ENCODE measurements around the gene FNDC3A.
"Not testable (repeated sequence)": the region's sequence is repeated elsewhere in the genome, so short reads cannot be mapped to it uniquely, and the experiment has no call there.

The FNDC3A gene

DNA sequence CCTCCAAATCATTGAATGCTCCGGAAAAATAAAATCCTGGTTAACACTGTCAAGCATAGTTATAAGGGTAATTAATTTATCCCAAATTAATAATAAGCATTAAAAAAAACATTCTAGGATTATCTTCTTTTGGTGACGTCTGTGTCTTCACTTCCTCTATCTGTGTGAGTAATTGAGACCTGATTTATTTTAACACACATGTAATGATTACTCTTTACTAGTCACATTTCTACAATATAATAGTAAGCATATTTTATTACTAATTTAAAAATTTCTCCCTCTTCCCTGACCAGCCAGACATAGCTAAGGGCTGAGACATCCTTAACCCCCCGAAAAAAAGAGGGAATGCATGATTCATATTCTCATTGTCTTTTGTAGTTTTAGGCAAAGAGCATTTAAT is 2.3 kb downstream of the FNDC3A start:
- DNase-seq, result no peak

DNA sequence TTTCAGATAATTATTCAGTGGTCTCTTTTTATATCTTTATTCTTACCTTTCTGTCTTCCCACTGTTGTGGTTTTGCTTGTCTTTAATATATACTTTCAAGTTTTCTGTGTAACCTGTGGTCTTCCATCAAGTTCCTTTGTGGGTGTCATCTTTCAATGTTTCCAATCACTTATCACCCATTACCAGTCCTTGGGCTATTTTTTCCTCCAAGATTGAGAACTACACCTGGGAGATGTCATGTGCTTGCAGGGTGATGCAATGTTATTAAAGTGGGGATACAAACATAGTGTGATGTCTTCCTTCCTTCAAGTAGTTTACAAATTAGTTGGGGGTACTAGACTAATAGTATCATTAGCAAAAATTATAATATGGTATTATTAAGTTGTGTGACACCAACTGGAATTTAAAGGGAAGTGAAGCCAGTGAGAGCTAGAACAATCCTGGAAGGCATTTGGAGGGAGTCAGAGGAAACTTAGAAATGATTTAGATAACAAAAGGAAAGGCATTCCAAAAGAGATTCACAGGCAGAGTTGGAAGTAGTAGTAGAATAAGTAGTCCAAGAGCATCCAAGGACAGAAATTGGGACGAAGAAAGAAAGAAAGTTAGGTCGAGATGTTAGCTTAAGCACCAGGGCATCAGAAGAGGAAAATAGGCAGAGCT is 3.4 kb downstream of the FNDC3A start:
- no peak for DNase-seq

- no peak for DNase-seq
Measured at GRCh38 chr13:48979892-48980291, 4.2 kb downstream of the FNDC3A start.

DNA sequence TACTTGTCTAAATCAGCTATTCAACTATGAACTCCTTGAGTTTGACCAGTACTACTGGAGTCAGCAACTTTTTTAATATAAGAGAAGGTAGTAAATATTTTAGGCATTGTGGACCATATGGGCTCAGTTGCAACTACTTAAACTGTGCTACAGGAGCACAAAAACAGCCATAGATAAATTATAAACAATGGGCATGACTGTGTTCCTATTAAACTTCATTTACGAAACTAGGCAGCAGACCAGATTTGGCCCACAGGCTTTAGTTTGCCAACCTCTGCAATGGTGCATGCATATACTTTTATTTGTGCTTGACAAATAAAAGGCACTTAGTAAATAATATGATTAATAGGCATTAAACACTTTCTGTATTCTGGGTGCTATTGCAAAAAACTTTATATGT is 7.6 kb downstream of the FNDC3A start:
- no peak for DNase-seq

- no peak for DNase-seq
Measured at GRCh38 chr13:48985756-48986155, 10.0 kb downstream of the FNDC3A start.

DNA sequence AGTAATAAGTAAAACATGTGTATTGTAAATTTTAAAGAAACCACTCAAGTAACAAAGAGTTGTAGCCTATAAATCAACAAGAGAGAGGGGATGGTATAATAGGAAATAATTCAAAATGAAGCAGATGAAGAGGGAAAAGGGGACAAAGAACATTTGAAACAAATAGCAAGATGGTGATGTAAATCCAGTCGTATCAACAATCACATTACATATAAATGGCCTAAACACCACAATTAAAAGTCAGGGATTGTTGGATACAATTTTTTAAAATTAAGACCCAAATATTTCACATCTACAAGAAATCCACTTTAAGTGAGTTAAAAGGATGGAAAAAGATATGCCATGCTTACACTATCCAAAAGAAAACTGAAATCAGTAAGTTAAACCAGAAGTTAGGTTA is 15.2 kb downstream of the FNDC3A start:
- DNase-seq, result no peak

GRCh38 chr13:48993150-48993549 is 17.4 kb downstream of the FNDC3A start:
- DNase-seq, result no peak

DNA sequence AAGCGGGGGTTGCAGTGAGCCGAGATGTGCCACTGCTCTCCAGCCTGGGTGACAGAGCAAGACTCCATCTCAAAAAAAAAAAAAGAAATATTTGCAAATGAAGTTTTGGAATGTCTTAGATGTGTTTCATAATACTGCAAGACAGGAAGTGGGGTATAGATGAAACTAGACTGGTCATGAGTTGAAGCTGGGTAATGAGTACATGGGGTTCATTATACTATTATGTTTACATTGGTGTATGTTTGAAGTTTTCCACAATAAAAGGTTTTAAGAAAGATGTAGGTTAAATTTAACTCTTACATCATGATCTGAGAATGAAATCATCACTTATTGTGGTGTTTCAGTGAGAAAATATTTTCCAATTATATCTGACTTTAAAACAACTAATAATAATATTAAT is 19.0 kb downstream of the FNDC3A start:
- DNase-seq, result no peak

DNA sequence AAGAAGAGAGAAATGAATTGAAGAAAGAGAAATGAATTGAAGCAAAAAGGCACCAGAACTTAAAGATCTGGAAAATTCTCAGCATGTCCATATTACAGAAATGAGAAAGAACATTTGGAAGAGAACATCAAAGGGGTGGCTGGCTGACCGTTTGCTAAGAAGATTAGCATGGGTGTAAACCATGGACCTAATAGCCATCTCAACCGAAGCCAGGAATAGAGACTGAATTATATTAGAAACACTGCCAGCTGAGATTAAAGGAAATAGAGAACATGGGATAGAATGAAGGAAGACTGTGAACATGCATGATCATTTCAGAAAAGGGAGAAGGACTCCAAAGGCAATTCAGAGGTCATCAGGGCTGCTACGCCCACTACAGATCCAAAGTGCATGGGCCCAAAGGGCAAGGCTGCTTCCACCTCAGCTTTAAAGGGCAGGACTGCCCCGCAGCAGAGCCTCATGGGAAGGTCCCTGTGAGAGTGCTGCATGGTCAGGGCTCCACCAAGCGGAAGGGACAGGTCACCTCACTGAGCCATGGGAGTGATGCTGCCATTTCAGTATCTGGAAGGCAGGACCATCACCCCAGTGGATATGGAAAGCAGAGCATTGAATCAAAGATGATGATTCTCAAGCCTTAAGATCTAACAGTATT is 23.1 kb downstream of the FNDC3A start:
- no peak for DNase-seq

DNA sequence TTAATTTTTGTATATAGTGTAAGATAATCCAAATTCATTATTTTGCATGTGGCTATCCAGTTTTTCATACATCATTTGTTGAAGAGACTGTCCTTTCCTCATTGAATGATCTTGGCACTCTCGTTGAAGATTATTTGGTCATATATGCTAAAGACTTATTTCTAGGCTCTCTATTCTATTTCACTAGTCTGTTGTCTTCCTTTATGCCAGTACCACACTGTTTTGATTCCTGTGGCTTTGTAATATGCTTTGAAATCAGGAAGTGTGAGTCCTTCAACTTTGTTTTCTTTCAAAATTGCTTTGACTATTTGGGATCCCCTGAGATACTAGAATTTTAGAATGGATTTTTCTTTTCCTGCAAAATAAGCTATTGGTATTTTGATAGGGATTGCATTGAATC is 24.5 kb downstream of the FNDC3A start:
- DNase-seq, result no peak

- not testable (repeated sequence) for DNase-seq
Measured at GRCh38 chr13:49018986-49019635, 43.4 kb downstream of the FNDC3A start.

GRCh38 chr13:49020328-49020727 is 44.6 kb downstream of the FNDC3A start:
- no peak for DNase-seq

- no peak for DNase-seq
Measured at GRCh38 chr13:49020940-49021553, 45.3 kb downstream of the FNDC3A start.

DNA sequence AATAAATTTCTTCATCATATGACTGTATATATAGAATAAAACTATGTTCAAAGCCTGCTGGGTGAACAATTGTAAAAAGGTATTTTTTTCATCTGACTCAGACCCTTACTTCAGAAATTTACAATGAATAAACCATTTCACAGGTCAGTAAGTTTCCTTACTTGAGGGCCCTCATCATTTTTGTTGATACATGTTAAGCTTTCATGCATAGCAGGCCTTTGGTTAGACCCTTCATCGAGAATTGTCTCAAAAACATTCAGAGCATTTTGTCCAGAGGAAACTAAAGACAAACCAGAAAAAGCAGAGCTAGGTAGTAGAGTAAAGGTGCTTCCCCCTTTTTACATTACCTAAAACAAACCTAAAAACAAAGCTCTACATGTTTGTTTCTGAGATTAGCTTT is 46.2 kb downstream of the FNDC3A start:
- DNase-seq, result no peak

- no peak for DNase-seq
Measured at GRCh38 chr13:49022472-49023144, 46.9 kb downstream of the FNDC3A start.

- DNase-seq, result no peak
Measured at GRCh38 chr13:49023431-49023830, 47.7 kb downstream of the FNDC3A start.

- DNase-seq, result no peak
Measured at GRCh38 chr13:49026851-49027250, 51.1 kb downstream of the FNDC3A start.

DNA sequence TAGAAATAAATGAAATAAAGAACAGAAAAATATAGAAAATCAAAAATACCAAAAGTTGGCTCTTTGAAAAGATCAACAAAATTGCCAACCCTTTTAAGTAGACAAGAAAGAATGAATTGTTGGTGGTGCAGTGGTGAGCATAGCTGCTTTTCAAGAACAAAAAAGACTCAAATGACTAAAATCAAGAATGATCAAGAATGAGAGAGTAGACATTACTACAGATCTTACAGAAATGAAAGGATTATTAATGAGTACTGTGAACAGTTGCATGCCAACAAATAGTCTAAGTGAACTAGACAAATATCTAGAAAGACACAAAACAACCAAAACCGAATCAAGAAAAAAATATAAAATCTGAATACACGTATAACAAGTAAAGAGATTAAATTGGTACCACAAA is 53.9 kb downstream of the FNDC3A start:
- no peak for DNase-seq

DNA sequence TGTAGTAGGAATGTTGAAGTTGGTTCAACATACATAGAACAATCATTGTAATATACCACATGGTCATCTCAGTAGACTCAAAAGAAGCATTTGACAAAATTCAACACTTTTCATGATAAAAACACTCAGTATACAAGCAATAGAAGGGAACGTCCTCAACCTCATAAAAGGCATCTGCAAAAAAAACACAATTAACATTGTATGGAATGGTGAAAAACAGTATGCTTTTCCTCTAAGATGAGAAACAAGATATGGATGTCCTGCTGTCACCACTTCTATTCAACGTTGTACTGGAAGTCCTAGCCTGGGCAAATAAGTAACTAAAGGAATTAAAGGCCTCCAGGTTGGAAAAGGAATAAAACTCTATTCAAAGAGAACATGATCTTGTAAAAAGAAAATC is 54.5 kb downstream of the FNDC3A start:
- DNase-seq, result no peak

DNA sequence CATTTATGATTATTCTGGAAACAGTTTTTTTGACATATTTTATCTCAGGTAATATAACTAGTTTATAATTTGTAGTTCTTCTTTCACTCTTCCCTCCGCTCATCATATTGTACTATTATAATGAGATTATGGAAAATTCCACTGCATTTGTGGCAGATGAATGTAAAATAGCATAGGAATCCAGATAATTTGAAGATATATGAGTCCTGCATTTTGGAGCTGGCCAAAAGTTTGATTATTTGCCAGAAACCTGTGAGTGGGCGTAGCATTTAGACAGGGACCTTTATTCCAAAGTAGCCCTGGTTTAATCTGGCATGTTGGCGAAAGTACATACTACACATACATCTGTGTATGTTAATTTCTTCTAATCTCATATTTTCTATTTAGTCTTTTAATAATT is 65.2 kb downstream of the FNDC3A start:
- no peak for DNase-seq

- no peak for DNase-seq
Measured at GRCh38 chr13:49042476-49042875, 66.8 kb downstream of the FNDC3A start.

- no peak for DNase-seq
Measured at GRCh38 chr13:49044008-49044407, 68.3 kb downstream of the FNDC3A start.

- DNase-seq, result no peak
Measured at GRCh38 chr13:49044836-49045235, 69.1 kb downstream of the FNDC3A start.

All from COR-L47 (cell line).